Smooth muscle cell (in vitro differentiated cells): ENCODE results near the gene CD79A. TPM values are rescaled to one million over a fixed set of nuclear protein-coding genes. Genes with fewer than 3 reads are reported as not detected.

ENCODE experiments used
- DNase-seq: peaks from one replicate; lab custom pipeline; 2025; ENCODE audit not compliant: unreplicated experiment; lab: John Stamatoyannopoulos, UW
- H2AFZ ChIP-seq: fragments of 200-600 bp; sonication (generic); 2 replicates; pipeline ENCODE4 v1.6.0; 2016; ENCODE audit warnings: antibody characterized with exemption, low read depth, mild to moderate bottlenecking
- H3F3A ChIP-seq: fragments of 200-600 bp; sonication (generic); 2 replicates; pipeline ENCODE4 v1.6.0; 2017; ENCODE audit warnings: antibody characterized with exemption, low read depth
- H3K27ac ChIP-seq: fragments of 200-600 bp; sonication (generic); 2 replicates; pipeline ENCODE4 v1.5.1; 2016; ENCODE audit warnings: low read depth, mild to moderate bottlenecking
- H3K27me3 ChIP-seq: fragments of 200-600 bp; sonication (generic); 2 replicates; pipeline ENCODE4 v1.6.1; 2016; ENCODE audit warnings: low read depth, mild to moderate bottlenecking
- H3K36me3 ChIP-seq: fragments of 200-600 bp; sonication (generic); 2 replicates; pipeline ENCODE4 v1.5.1; 2016; ENCODE audit warnings: low read depth
- H3K4me1 ChIP-seq: fragments of 200-600 bp; sonication (generic); 2 replicates; pipeline ENCODE4 v1.5.1; 2016; ENCODE audit warnings: low read depth
- H3K4me2 ChIP-seq: fragments of 200-600 bp; sonication (generic); 2 replicates; pipeline ENCODE4 v1.6.0; 2016; ENCODE audit warnings: mild to moderate bottlenecking
- H3K4me3 ChIP-seq: fragments of 200-600 bp; sonication (generic); 2 replicates; pipeline ENCODE4 v1.5.1; 2016; ENCODE audit warnings: mild to moderate bottlenecking
- H3K79me2 ChIP-seq: fragments of 200-600 bp; sonication (generic); 2 replicates; pipeline ENCODE4 v1.6.0; 2016; ENCODE audit warnings: low read depth, mild to moderate bottlenecking
- H3K9ac ChIP-seq: fragments of 200-600 bp; sonication (generic); 2 replicates; pipeline ENCODE4 v1.6.0; 2016; ENCODE audit warnings: low read depth
- H3K9me3 ChIP-seq: fragments of 200-600 bp; sonication (generic); replicated peaks from 2 replicates; pipeline ENCODE4 v1.5.1; 2016; ENCODE audit warnings: low read depth
- H4K20me1 ChIP-seq: fragments of 200-600 bp; sonication (generic); 2 replicates; pipeline ENCODE4 v1.6.0; 2016; ENCODE audit warnings: low read depth
- CTCF ChIP-seq: fragments of 200-600 bp; sonication (generic); IDR thresholded peaks from 2 replicates; pipeline ENCODE4 v1.5.1; 2017; ENCODE audit warnings: borderline replicate concordance, mild to moderate bottlenecking, antibody characterized with exemption; ENCODE audit not compliant: insufficient read depth, poor library complexity, severe bottlenecking
- WGBS: methylation state at CpG from one replicate; pipeline ENCODE4 v1.1.7; 2016; ENCODE audit warnings: low lambda C conversion rate; 5-methylcytosine and 5-hydroxymethylcytosine counted together
- polyA plus RNA-seq: library from polyadenylated mRNA; unstranded; fragments of >200 nt; fragmentation: Nextera tagmentation; extraction: Ambion mirVana; gene quantifications from 2 replicates; pipeline ENCODE4 v1.2.1, GENCODE V29; 2016
- total RNA-seq: library from RNA; depleted of rRNA; stranded (reverse); fragments of >200 nt; gene quantifications from 2 replicates; pipeline ENCODE4 v1.2.3, GENCODE V29; 2014

CD79A gene
- total and polyA plus RNA-seq, 2 experiments from 2014 or later: 0.41 TPM; not detected in 1

GRCh38 chr19:41906271-41906670 is 29.2 kb downstream of the CD79A start:
- Histone ChIP-seq H3K36me3 (no peaks in the 10 kb centered on the region), H3K9ac (no peak overlapping the region)

GRCh38 chr19:41906916-41907680 is 30.0 kb downstream of the CD79A start:
- Histone ChIP-seq H3K79me2 (no peaks in the 10 kb centered on the region), H3K4me1 (no peaks in the 10 kb centered on the region), H3K27me3 (peaks cover 17% of the 10 kb centered on the region), H3K27ac (no peak overlapping the region), H4K20me1 (peaks cover 33% of the 10 kb centered on the region), H3K4me2 (no peak overlapping the region), H3F3A (no peaks in the 10 kb centered on the region), H3K4me3 (no peak overlapping the region), H2AFZ (no peak overlapping the region), H3K36me3 (no peaks in the 10 kb centered on the region), H3K9ac (no peak overlapping the region), H3K9me3 (no peaks in the 10 kb centered on the region)
- 88% methylated on average over 21 of the region's 21 CpGs for WGBS
- no peak for DNase-seq
- TF ChIP-seq CTCF: no peak

More at GRCh38 chr19:41906271-41906670, 29.2 kb downstream of the CD79A start:
- 86% methylated on average over 3 of the region's 9 CpGs for WGBS
- Histone ChIP-seq H3K27ac (no peak overlapping the region), H3K79me2 (no peaks in the 10 kb centered on the region), H4K20me1 (peaks cover 31% of the 10 kb centered on the region), H3K27me3 (peaks cover 9% of the 10 kb centered on the region), H3K4me3 (no peak overlapping the region), H3F3A (no peaks in the 10 kb centered on the region), H3K9me3 (no peaks in the 10 kb centered on the region), H2AFZ (no peak overlapping the region), H3K4me1 (no peaks in the 10 kb centered on the region), H3K4me2 (no peak overlapping the region)
- no peak for TF ChIP-seq CTCF
- no peak for DNase-seq

- H3K4me3 ChIP-seq: no peak overlapping the region
- H3K4me1 ChIP-seq: no peaks in the 10 kb centered on the region
- H2AFZ ChIP-seq: no peak overlapping the region
- no peaks in the 10 kb centered on the region for H3K9me3 ChIP-seq
- 95% methylated on average over 25 of the region's 25 CpGs for WGBS
- no peak overlapping the region for H3K9ac ChIP-seq
- H3K27ac ChIP-seq: no peak overlapping the region
- H3K27me3 ChIP-seq: peaks cover 28% of the 10 kb centered on the region
- H3K36me3 ChIP-seq: no peaks in the 10 kb centered on the region
- H3K4me2 ChIP-seq: no peak overlapping the region
- no peaks in the 10 kb centered on the region for H3F3A ChIP-seq
- TF ChIP-seq CTCF: no peak
- peaks cover 41% of the 10 kb centered on the region for H4K20me1 ChIP-seq
- DNase-seq: no peak
- H3K79me2 ChIP-seq: no peaks in the 10 kb centered on the region
Observed at GRCh38 chr19:41907994-41908615, 31.0 kb downstream of the CD79A start.
